ENCODE measurements around the gene GALNT18.

GALNT18 gene

DNA sequence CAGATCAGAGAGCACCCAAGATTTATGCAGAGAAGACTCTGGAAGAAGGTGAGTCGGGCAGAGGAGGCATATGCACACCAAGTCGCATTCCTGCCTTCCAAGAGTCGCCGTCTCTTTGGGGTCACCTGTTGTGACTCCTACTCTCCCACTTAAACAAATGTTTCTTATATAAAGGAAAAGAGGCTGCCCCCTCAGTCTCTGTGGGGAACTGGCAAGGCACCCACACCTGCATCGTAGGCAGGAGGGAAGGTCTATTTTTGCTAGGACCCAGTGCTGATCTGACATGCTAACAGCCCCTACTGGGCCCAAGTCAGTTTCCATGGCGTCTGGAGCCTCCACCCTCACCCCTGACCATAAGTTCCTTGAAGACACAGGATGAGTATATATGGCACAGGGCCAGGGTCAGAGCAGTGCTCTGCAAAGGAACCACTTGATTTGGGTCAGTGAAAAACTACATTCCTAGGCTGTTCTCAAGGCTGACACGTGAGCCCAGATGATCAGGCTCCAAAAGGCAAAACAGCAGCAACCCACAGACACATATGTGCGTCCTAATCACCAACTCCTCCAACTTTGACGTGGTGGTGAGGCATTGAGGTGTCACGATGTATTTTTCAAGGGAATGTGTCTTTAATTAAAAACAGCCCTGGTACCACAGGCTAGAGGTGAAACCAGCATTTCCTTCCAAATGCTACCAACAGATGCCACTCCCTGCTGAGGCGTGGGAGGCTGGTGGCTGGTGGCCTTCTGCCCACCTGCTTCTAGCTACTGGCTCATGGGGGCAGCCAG, 213.2 kb downstream of the GALNT18 start:
- DNase-seq (ENCODE audit: low spot score), result peak; percentile 88

- peak; percentile 55 for DNase-seq (ENCODE audit: low spot score)
Measured at GRCh38 chr11:11407763-11408084, 214.1 kb downstream of the GALNT18 start.

- peak; percentile 73 for DNase-seq (ENCODE audit: low spot score)
Measured at GRCh38 chr11:11407065-11407762, 214.6 kb downstream of the GALNT18 start.

DNA sequence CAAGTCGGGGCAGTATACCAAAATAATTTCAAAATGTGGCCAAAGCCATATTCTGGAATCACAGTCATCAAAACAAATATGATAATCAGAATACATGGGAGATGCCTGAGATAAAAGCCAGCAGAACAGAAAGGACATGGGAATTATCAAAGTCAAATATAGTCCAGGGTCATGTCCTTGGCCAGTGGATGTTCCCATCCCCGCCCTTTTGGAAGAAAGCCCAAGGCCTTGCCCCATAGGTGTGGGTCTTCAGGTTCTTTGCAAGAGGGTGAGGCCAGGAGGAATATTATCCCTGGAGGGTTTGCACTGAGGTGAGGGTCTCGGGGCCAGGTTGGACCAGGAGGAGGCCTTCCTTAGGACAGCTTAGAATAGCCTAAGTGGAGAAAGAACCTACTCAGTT, 215.2 kb downstream of the GALNT18 start:
- no peak for DNase-seq (ENCODE audit: low spot score)

- DNase-seq (ENCODE audit: low spot score), result peak; percentile 72
Measured at GRCh38 chr11:11403763-11404725, 217.8 kb downstream of the GALNT18 start.

DNA sequence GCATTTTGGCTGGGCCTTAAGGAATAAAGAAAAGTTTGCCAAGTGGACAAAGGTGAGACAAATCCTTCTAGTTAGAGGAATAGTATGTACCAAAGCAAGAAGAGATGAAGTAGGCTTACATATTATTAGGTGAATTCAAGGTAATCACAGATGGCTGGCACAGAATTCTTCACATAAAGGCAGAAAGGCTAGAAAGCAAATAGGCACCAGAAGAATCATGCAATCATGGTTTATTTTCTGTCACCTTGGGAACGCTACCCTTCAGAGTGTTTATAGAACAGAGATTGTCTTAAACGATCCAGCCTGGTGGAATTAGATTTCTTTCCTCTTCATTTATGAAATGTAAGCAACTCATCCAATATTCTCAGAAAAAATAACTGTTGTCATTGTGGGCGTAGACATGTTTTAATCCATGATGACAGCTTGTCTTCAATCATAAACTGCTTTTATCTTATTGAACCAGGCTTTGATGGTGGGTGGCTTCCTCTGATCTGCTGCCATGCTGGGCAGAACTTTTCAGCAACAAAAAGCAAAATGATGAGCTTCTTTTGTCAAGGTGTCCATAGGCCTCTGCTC, 219.8 kb downstream of the GALNT18 start:
- no peak for DNase-seq (ENCODE audit: low spot score)

- DNase-seq (ENCODE audit: low spot score), result no peak
Measured at GRCh38 chr11:11400635-11401232, 221.1 kb downstream of the GALNT18 start.

DNA sequence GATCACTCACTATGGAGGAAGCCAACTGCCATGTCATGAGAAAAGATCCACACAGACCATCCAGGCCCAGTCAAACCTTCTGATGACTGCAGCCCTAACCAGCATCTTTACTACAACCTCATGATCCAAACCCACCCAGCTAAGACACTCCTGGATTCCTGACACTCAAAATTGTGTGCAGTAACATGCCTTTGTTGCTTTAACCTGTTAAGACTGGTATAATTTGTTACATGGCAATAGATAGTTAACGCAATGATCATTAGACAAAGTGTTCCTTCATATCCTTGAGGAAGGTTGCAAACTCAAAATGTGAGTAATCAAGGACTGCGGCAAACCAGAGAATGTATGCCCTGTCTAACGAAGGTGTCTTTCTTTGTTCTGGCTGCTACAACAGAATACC, 221.7 kb downstream of the GALNT18 start:
- DNase-seq (ENCODE audit: low spot score), result no peak

DNA sequence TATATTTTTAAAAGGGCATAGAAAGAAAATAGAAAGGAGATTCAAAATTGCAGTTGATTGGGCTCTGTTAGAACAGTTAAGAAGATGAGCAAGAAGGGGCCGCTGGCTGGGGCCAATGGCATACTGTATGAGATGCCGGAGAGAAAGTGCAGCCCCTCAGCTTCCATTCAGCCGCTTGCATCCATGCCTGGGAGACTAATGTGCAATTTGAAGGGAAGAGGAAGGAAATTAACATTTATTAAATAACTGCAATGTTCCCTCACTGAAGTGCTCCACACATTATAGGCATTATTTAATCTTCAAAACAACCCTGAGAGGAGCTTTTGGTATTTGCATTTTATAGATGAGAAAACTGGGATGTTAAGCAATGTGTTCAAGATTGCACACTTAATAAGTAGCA, 224.0 kb downstream of the GALNT18 start:
- no peak for DNase-seq (ENCODE audit: low spot score)

- DNase-seq (ENCODE audit: low spot score), result no peak
Measured at GRCh38 chr11:11397036-11397415, 224.8 kb downstream of the GALNT18 start.

DNA sequence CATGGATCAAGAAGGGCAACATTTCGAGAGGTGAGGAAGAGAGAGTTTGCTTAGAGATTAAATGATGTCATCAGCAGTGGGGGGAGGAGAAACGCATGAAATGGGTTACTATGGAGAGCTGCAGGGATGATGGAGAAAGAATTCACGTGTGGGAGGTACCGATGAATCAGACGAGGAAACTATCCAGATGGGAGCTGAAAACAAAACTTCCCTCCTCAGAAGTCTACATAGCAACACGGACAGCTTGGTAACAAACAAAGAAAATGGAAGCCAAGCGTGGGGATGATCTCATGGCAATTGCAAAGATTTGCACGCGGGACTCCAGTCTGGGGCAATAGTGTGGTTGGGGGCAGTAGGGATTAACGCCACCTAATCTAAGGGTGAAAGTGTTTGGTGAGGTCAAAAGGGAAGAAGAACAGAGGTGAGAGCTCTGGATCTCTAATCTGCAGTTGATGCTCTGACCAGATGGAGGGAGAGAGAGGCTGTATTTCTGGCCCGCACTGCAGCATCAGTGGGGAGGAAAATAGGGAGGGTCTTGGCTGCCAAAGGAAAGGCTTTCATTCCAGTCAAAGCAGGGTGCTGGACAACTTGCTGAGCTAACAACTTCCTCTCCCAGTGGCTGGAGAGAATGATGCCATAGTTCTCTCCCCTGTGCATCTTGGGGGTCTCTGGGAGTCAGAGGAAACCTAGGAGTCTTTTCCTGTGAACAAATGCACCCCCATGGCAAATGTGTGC, 225.3 kb downstream of the GALNT18 start:
- DNase-seq (ENCODE audit: low spot score), result no peak

GRCh38 chr11:11395126-11395525, 226.7 kb downstream of the GALNT18 start:
- peak; percentile 62 for DNase-seq (ENCODE audit: low spot score)

GRCh38 chr11:11394241-11394640, 227.6 kb downstream of the GALNT18 start:
- DNase-seq (ENCODE audit: low spot score), result no peak

- no peak for DNase-seq (ENCODE audit: low spot score)
Measured at GRCh38 chr11:11391796-11392463, 229.9 kb downstream of the GALNT18 start.

DNA sequence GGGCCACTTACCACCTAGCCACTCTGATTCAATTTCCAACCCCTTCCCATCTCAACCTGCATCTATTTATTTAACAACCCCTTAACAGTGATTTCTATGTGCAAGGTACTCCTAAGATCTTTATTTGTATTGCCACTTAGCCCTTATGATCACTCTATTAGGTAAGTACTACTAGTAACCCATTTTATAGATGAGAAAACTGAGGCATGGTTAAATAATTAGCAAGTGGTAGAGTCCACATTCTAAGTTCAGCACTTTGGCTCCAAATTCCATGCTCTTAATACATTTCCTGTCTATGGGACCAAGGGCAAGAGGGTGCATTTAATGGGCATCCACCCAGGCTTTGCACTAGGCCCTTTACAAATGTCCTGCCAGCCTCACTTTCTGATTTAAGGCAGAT, 230.6 kb downstream of the GALNT18 start:
- no peak for DNase-seq (ENCODE audit: low spot score)

GRCh38 chr11:11390068-11390771, 231.6 kb downstream of the GALNT18 start:
- no peak for DNase-seq (ENCODE audit: low spot score)

DNA sequence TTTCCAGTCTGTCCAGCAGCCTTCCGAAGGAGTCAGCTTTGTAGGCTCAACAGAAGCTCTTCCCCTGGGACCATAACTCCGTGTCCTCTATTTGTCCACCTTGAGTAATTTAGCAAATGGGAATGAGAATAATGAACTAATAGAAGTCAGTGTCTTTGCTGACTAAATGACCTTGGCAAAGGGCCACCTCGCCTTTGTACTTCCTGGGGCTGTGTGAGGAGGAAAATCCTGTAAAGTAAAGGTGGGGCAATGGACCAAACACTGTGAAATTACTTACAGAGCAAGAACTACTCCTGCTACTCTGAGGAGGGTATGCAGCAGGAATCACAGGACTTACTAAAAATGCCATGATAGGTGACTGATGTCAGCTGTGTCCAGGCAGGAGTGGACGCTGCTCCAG, 232.6 kb downstream of the GALNT18 start:
- DNase-seq (ENCODE audit: low spot score), result no peak

DNA sequence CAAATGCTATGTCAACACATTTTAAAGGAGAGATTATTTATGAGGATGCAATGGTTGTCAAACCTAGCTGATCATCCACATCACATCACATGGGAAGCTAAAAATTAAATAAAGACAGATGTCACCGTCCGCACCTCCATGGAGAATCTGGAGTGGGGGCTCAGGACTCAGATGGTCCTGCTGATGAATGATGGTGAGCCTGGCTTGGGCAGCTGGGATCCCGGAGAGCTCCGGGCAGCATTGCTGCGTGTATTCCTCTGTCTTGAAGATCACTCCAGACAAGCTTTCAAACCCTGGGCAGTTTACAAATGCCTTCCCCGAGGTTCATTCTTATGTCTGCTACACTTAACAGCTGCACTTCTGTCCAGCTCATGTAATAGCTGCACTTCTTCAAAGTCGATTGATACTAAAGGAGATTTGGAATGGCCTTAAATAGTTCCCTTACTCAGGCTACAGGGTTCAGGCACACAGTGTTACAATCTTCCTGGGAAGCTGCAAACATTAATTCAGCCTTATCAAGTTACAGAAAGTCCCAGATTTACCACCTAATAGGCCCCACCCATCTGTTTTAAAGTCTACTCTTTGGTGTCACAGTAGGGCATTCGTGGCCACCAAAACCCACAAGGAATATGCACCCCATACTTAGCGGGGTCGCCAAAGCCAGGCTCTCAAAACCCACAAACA, 234.0 kb downstream of the GALNT18 start:
- no peak for DNase-seq (ENCODE audit: low spot score)

- DNase-seq (ENCODE audit: low spot score), result no peak
Measured at GRCh38 chr11:11387207-11387606, 234.6 kb downstream of the GALNT18 start.

Measured in cerebellar cortex (tissue), 1 donor.